HCT116 (cell line): ENCODE measurements around the gene BAHD1. TPM values are rescaled to one million over a fixed set of nuclear protein-coding genes. Genes with fewer than 3 reads are reported as not detected.

Source experiments
- ATAC-seq: fragments of 200-7000 bp; cut with Tn5 transposase; 2 replicates; pipeline ENCODE4 v1.9.1; 2020; ENCODE audit warnings: mild to moderate bottlenecking, moderate library complexity
- BruUV-seq: library from RNA; stranded (reverse); fragments of 400-500 nt; replicated peaks from 2 replicates; lab custom pipeline; 2021; lab: Mats Ljungman, UMichigan
- CTCF ChIA-PET: fragments of 300-600 bp; sonication (Branson Sonifier 250); formaldehyde crosslinking; loops from one replicate; lab custom pipeline; 2021; ENCODE audit warnings: antibody characterized with exemption; lab: Charles Lee
- POLR2A ChIA-PET: fragments of 300-600, 350-600 bp; sonication (Branson Sonifier 250); formaldehyde crosslinking; loops from one replicate; lab custom pipeline; 2021; ENCODE audit warnings: antibody characterized with exemption; lab: Charles Lee
- RAD21 ChIA-PET, 2 experiments: fragments of 300-600 bp; sonication (Branson Sonifier 250); formaldehyde crosslinking; loops; one replicate each; lab custom pipeline; 2023; ENCODE audit warnings: low total read pairs in 2 of 2; ENCODE audit not compliant: uncharacterized antibody in 2 of 2, unreplicated experiment in 2 of 2, low non-redundant PET in 1 of 2; lab: Charles Lee
- DNase-seq: peaks from one replicate; pipeline ENCODE4 v3.0.0-alpha.2; 2010; ENCODE audit warnings: low read depth, low spot score
- H2AFZ ChIP-seq: fragments of 200-600 bp; shearing (Covaris generic), sonication (generic); 2 replicates; pipeline ENCODE4 v1.6.1; 2017; ENCODE audit warnings: low read depth, mixed run types, mixed read lengths, antibody characterized with exemption, low read length; ENCODE audit not compliant: poor library complexity, severe bottlenecking
- H3K27ac ChIP-seq: 2 replicates; pipeline ENCODE4 v1.5.1; 2012; ENCODE audit warnings: low read depth, low read length
- H3K27me3 ChIP-seq: fragments of 200-600 bp; sonication (generic); 2 replicates; pipeline ENCODE4 v1.6.1; 2016; ENCODE audit warnings: mixed run types, low read length, mixed read lengths; ENCODE audit not compliant: insufficient read depth
- H3K36me3 ChIP-seq, 2 experiments: fragments of 200-500 bp in 1 of 2; fragments of 200-600 bp in 1 of 2; sonication (Bioruptor generic) in 1 of 2; sonication (generic) in 1 of 2; 2 replicates each; pipeline versions ENCODE4 v1.5.1 to v1.6.1; 2014 to 2016; ENCODE audit warnings: low read length in 2 of 2, inconsistent platforms in 1 of 2, mixed read lengths in 1 of 2, mixed run types in 1 of 2; ENCODE audit not compliant: insufficient read depth in 2 of 2, control insufficient read depth in 1 of 2
- H3K4me1 ChIP-seq, 2 experiments: fragments of 200-600 bp in 1 of 2; sonication (generic) in 1 of 2; 2 replicates each; pipeline versions ENCODE4 v1.5.1 to v1.6.1; 2012 to 2017; ENCODE audit warnings: low read length in 2 of 2, inconsistent platforms in 1 of 2, mild to moderate bottlenecking in 1 of 2, mixed read lengths in 1 of 2, mixed run types in 1 of 2, moderate library complexity in 1 of 2; ENCODE audit not compliant: insufficient read depth in 2 of 2, control insufficient read depth in 1 of 2
- H3K4me2 ChIP-seq: fragments of 200-600 bp; sonication (generic); 2 replicates; pipeline ENCODE4 v1.6.1; 2017; ENCODE audit warnings: mixed run types, low read length, mixed read lengths
- H3K4me3 ChIP-seq, 2 experiments: fragments of 200-600 bp in 1 of 2; sonication (generic) in 1 of 2; replicated peaks in 1 of 2; 2 replicates each; pipeline ENCODE4 v1.5.1; 2011 to 2016; ENCODE audit warnings: low read length in 2 of 2, control low read depth in 1 of 2, low read depth in 1 of 2, mild to moderate bottlenecking in 1 of 2, mixed read lengths in 1 of 2, mixed run types in 1 of 2
- H3K79me2 ChIP-seq: fragments of 200-600 bp; sonication (generic); 2 replicates; pipeline ENCODE4 v1.6.1; 2017; ENCODE audit warnings: mild to moderate bottlenecking, mixed run types, low read length, moderate library complexity, mixed read lengths; ENCODE audit not compliant: insufficient read depth
- H3K9ac ChIP-seq: fragments of 200-600 bp; sonication (generic); 2 replicates; pipeline ENCODE4 v1.6.1; 2016; ENCODE audit warnings: low read length, mixed read lengths
- H3K9me2 ChIP-seq: fragments of 200-600 bp; sonication (generic), shearing (Covaris generic); 2 replicates; pipeline ENCODE4 v1.6.1; 2017; ENCODE audit warnings: mixed run types, mild to moderate bottlenecking, moderate library complexity; ENCODE audit not compliant: insufficient read depth
- H3K9me3 ChIP-seq, 2 experiments: fragments of 200-500 bp in 1 of 2; fragments of 200-600 bp in 1 of 2; sonication (Bioruptor generic) in 1 of 2; sonication (generic) in 1 of 2; 2 replicates each; pipeline ENCODE4 v1.6.1; 2014 to 2017; ENCODE audit warnings: low read length in 2 of 2, mixed read lengths in 2 of 2, inconsistent platforms in 1 of 2, low read depth in 1 of 2, mild to moderate bottlenecking in 1 of 2, mixed run types in 1 of 2, moderate library complexity in 1 of 2; ENCODE audit not compliant: control insufficient read depth in 1 of 2, insufficient read depth in 1 of 2
- H4K20me1 ChIP-seq: fragments of 200-600 bp; sonication (generic), shearing (Covaris generic); 2 replicates; pipeline ENCODE4 v1.6.1; 2017; ENCODE audit warnings: mixed run types, mild to moderate bottlenecking, moderate library complexity; ENCODE audit not compliant: insufficient read depth
- EGR1 ChIP-seq: IDR thresholded peaks from 2 replicates; pipeline ENCODE4 v1.6.1; 2012; ENCODE audit warnings: low read depth
- ELF1 ChIP-seq: IDR thresholded peaks from 2 replicates; pipeline ENCODE4 v1.6.1; 2012; ENCODE audit warnings: low read depth, borderline replicate concordance
- EZH2 ChIP-seq: fragments of 200-600 bp; sonication (generic); IDR thresholded peaks from 2 replicates; pipeline ENCODE4 v1.6.1; 2017; ENCODE audit warnings: antibody characterized with exemption, mixed run types
- EZH2phosphoT487 ChIP-seq: fragments of 200-600 bp; IDR thresholded peaks from 2 replicates; pipeline ENCODE4 v1.6.1; 2018; ENCODE audit warnings: antibody characterized with exemption, borderline replicate concordance
- FOSL1 ChIP-seq: IDR thresholded peaks from 2 replicates; pipeline ENCODE4 v1.6.1; 2012; ENCODE audit warnings: low read depth
- JUND ChIP-seq: IDR thresholded peaks from 2 replicates; pipeline ENCODE4 v1.6.1; 2012
- MAX ChIP-seq: IDR thresholded peaks from 2 replicates; pipeline ENCODE4 v1.6.1; 2012
- POLR2A ChIP-seq: IDR thresholded peaks from 2 replicates; pipeline ENCODE4 v1.7.0; 2011; ENCODE audit warnings: borderline replicate concordance; ENCODE audit not compliant: insufficient read depth, insufficient read length; ENCODE audit errors: extremely low read depth
- POLR2AphosphoS5 ChIP-seq: IDR thresholded peaks from 2 replicates; pipeline ENCODE4 v1.6.1; 2011; ENCODE audit warnings: mild to moderate bottlenecking, low read depth, low read length, moderate library complexity
- SIN3A ChIP-seq: IDR thresholded peaks from 2 replicates; pipeline ENCODE4 v1.6.1; 2012; ENCODE audit warnings: low read depth
- SRF ChIP-seq: IDR thresholded peaks from 2 replicates; pipeline ENCODE4 v1.6.1; 2012; ENCODE audit warnings: low read depth
- TCF7L2 ChIP-seq: IDR thresholded peaks from 2 replicates; pipeline ENCODE4 v1.7.0; 2011; ENCODE audit warnings: borderline replicate concordance, inconsistent platforms; ENCODE audit not compliant: insufficient read depth, insufficient read length; ENCODE audit errors: extremely low read depth
- YY1 ChIP-seq: IDR thresholded peaks from 2 replicates; pipeline ENCODE4 v1.6.1; 2011; ENCODE audit warnings: low read length, low read depth, moderate library complexity, mild to moderate bottlenecking; ENCODE audit not compliant: insufficient replicate concordance; ENCODE audit errors: extremely low read depth
- ZFX ChIP-seq: fragments of 450-650 bp; IDR thresholded peaks from 2 replicates; pipeline ENCODE4 v1.6.1; 2017
- ZNF274 ChIP-seq: fragments of 200-500 bp; sonication (Bioruptor generic); IDR thresholded peaks from 2 replicates; pipeline ENCODE4 v1.6.1; 2014; ENCODE audit warnings: mild to moderate bottlenecking, low read depth, low read length, inconsistent platforms
- intact Hi-C: fragments of 100-400 bp; cut with micrococcal nuclease; formaldehyde crosslinking; loops from 2 replicates; pipeline ENCODE4 v1.10.0; 2022
- total RNA-seq: library from RNA; stranded (reverse); gene quantifications from one replicate; pipeline ENCODE4 v1.2.1, GENCODE V29; 2021; ENCODE audit not compliant: unreplicated experiment

BAHD1 gene
- total RNA-seq, 1 experiment from 2014 or later, result 25.0 TPM

GRCh38 chr15:40439461-40439959 lies 1.2 kb upstream of the BAHD1 start:
- intact Hi-C loops, result no loop called here
- ChIA-PET CTCF (interaction anchor here (0.7 to 1.6 kb wide), 8 partner anchors 9 to 453 kb away, joined by 3 to 5 read pairs (median 3); no protein-coding TSS in a partner anchor), RAD21 (no interaction called here), POLR2A (interaction anchor here (0.6 to 1.4 kb wide), 2 partner anchors 34 to 70 kb away, joined by 3 to 6 read pairs; partner anchors contain the start of gene IVD)
- DNase-seq, result no peak
- Histone ChIP-seq H3K79me2 (peaks cover 29% of the 10 kb centered on the region), H3K9me2 (no peaks in the 10 kb centered on the region), H3K4me3 (peak overlapping the region; percentile 60 to 63), H3K36me3 (no peaks in the 10 kb centered on the region), H3K27me3 (no peaks in the 10 kb centered on the region), H4K20me1 (no peaks in the 10 kb centered on the region), H3K4me2 (peak overlapping the region; percentile 97), H3K9me3 (no peaks in the 10 kb centered on the region), H3K9ac (peak overlapping the region; percentile 60), H3K4me1 (peaks cover 10 to 26% of the 10 kb centered on the region in 2 experiments), H3K27ac (no peak overlapping the region)
- ATAC-seq, result no peak
- BruUV-seq, result no TSS peak
- no peak for TF ChIP-seq FOSL1
- no peak for TF ChIP-seq SRF
- no peak for TF ChIP-seq EZH2
- TF ChIP-seq POLR2A, result no peak
- TF ChIP-seq ZFX, result no peak
- TF ChIP-seq, all 23 proteins: peak for 0
- H2AFZ ChIP-seq, result no peak overlapping the region

GRCh38 chr15:40439960-40440742 lies 602 bp upstream of the BAHD1 start:
- no peaks in the 10 kb centered on the region for H3K9me3 ChIP-seq
- TF ChIP-seq TCF7L2, result peak; percentile 69
- TF ChIP-seq EZH2phosphoT487, result no peak
- no peak for TF ChIP-seq EZH2
- TF ChIP-seq EGR1, result 0 out of 2 replicates have a peak, but pooled peaks have one; percentile 39
- no peak for TF ChIP-seq POLR2A
- no peak for TF ChIP-seq ZFX
- no peak for TF ChIP-seq POLR2AphosphoS5
- no peak for TF ChIP-seq FOSL1
- TF ChIP-seq SIN3A, result no peak
- no peak for TF ChIP-seq MAX
- TF ChIP-seq YY1, result no peak
- no peak for TF ChIP-seq JUND
- TF ChIP-seq ELF1, result no peak
- TF ChIP-seq ZNF274, result no peak
- H3K27ac ChIP-seq, result no peak overlapping the region; the same call in 1 of the 2 replicates
- ChIA-PET RAD21 (no interaction called here), CTCF (interaction anchor here (0.6 to 1.5 kb wide), 9 partner anchors 9 to 452 kb away, joined by 3 to 5 read pairs (median 3); no protein-coding TSS in a partner anchor), POLR2A (interaction anchor here (0.6 to 1.4 kb wide), 4 partner anchors 19 to 173 kb away, joined by 3 to 6 read pairs (median 3); partner anchors contain the start of gene IVD)
- H3K27me3 ChIP-seq, result no peaks in the 10 kb centered on the region
- BruUV-seq, result no TSS peak
- intact Hi-C loops, result no loop called here
- no peaks in the 10 kb centered on the region for H3K36me3 ChIP-seq
- peaks cover 36% of the 10 kb centered on the region for H3K79me2 ChIP-seq
- H3K4me3 ChIP-seq, result peak overlapping the region; percentile 60 to 63
- H2AFZ ChIP-seq, result no peak overlapping the region
- H3K4me1 ChIP-seq, result peaks cover 10 to 26% of the 10 kb centered on the region in 2 experiments
- ATAC-seq (peak; percentile 31), DNase-seq (no peak)
- H3K9me2 ChIP-seq, result no peaks in the 10 kb centered on the region
- H3K9ac ChIP-seq, result peak overlapping the region; percentile 60
- peak overlapping the region; percentile 97 for H3K4me2 ChIP-seq
- H4K20me1 ChIP-seq, result no peaks in the 10 kb centered on the region
